Pancreas (tissue), 10 donors: ENCODE data around the gene ZNF423. TPM values are rescaled to one million over a fixed set of nuclear protein-coding genes. Genes with fewer than 3 reads are reported as not detected.
A peak's percentile ranks its signal among the peaks of the same experiment; 100 is the strongest.
"Not testable (repeated sequence)": the region's sequence is repeated elsewhere in the genome, so short reads cannot be mapped to it uniquely, and the experiment has no call there.

Experiments used
- ATAC-seq, 4 donors: fragments of 200-7000 bp; cut with Tn5 transposase; one replicate each; pipeline versions ENCODE4 v1.8.0 to v1.9.1; 2020; ENCODE audit warnings: mild to moderate bottlenecking in 4 of 4, moderate library complexity in 4 of 4
- DNase-seq, 6 donors: peaks; one replicate each; pipeline ENCODE4 v3.0.0-alpha.2; 2020
- FAIRE-seq: peaks from 2 replicates; lab custom pipeline; 2012; peaks lifted over from hg19 to GRCh38; lab: Jason Lieb, UNC
- H3K27ac ChIP-seq, 4 donors: fragments of 200-600 bp; sonication (generic); 1 replicate in 3 of 4; 2 replicates in 1 of 4; pipeline versions ENCODE4 v1.5.0 to v1.8.0; 2020
- H3K27me3 ChIP-seq, 4 donors: fragments of 200-600 bp; one replicate each; pipeline ENCODE4 v1.8.0; 2021
- H3K36me3 ChIP-seq, 3 donors: fragments of 200-600 bp; sonication (generic) in 1 of 3; one replicate each; pipeline versions ENCODE4 v1.5.0 to v1.8.0; 2020 to 2021
- H3K4me1 ChIP-seq, 3 donors: fragments of 200-600 bp; one replicate each; pipeline ENCODE4 v1.8.0; 2021
- H3K4me3 ChIP-seq, 4 donors: fragments of 200-600 bp; sonication (generic) in 2 of 4; one replicate each; pipeline versions ENCODE4 v1.5.0 to v1.8.0; 2020 to 2021
- H3K9me3 ChIP-seq, 4 donors: fragments of 200-600 bp; one replicate each; pipeline ENCODE4 v1.8.0; 2021
- CTCF ChIP-seq, 4 donors: fragments of 200-600 bp; sonication (generic) in 3 of 4; IDR thresholded peaks; one replicate each; pipeline versions ENCODE4 v1.5.0 to v1.8.0; 2021; ENCODE audit warnings: antibody characterized with exemption in 4 of 4
- WGBS, 2 donors: extraction: QIAGEN DNeasy Blood & Tissue Kit; methylation state at CpG; one replicate each; pipeline ENCODE4 v1.1.7; 2013; 5-methylcytosine and 5-hydroxymethylcytosine counted together
- intact Hi-C, 3 donors: fragments of 100-400 bp; cut with DNase I; formaldehyde crosslinking; loops; one replicate each; pipeline versions ENCODE4 v1.11.1 to v1.14.2; 2022
- polyA plus RNA-seq, 2 donors: library from polyadenylated mRNA; stranded (reverse); fragments of 200-250 nt; gene quantifications; one replicate each; pipeline ENCODE4 v1.2.3, GENCODE V29; 2013
- total RNA-seq, 6 donors: library from RNA; stranded (reverse); fragmentation: NEBNext Ultra II Directional in 4 of 6; extraction: Animal tissue kit (Norgen Biotek cat#: 25700) in 4 of 6; gene quantifications; one replicate each; pipeline versions ENCODE4 v1.2.1 to v1.2.4, GENCODE V29; 2021 to 2023
- donor health status: healthy with polysubstance abuse.
- donor health status: DM: no; HTN: no; CAD: no; lungs with moderate emphysema.
- donor health status: DM: no; HTN: no; CAD: no.
- donor health status: control.
- donor health status: control.
- donor health status: Bipolar disorder and iron deficiency.
- donor health status: DM: yes; HTN: yes; CAD: no.
- donor health status: DM: no; HTN: no; CAD: no.
- donor health status: DM: no; HTN: no; CAD: no.
- donor health status: DM: yes; HTN: yes; CAD: no.

The ZNF423 gene
- total and polyA plus RNA-seq, 8 donors = 0.61 to 5.1 (median 3.0) TPM

GRCh38 chr16:49513040-49513439 is 342.9 kb downstream of the ZNF423 start:
- ATAC-seq = no peak
- Histone ChIP-seq H3K4me1 (no peaks in the 10 kb centered on the region), H3K27ac (no peak overlapping the region), H3K27me3 (no peaks in the 10 kb centered on the region), H3K36me3 (no peaks in the 10 kb centered on the region), H3K9me3 (no peaks in the 10 kb centered on the region), H3K4me3 (no peak overlapping the region)
- DNase-seq = no peak
- FAIRE-seq = no peak
- no peak for TF ChIP-seq CTCF (IDR thresholded peaks at IDR 0.05)
- WGBS, 2 donors = 81 to 86% methylated on average over 7 of the region's 7 CpGs
- intact Hi-C loops = no loop called here

GRCh38 chr16:49510654-49511305 is 345.1 kb downstream of the ZNF423 start:
- no peak for FAIRE-seq

GRCh38 chr16:49510141-49510540 is 345.8 kb downstream of the ZNF423 start:
- Histone ChIP-seq H3K36me3 (no peaks in the 10 kb centered on the region), H3K4me3 (no peak overlapping the region), H3K27me3 (no peaks in the 10 kb centered on the region), H3K27ac (no peak overlapping the region), H3K9me3 (no peaks in the 10 kb centered on the region), H3K4me1 (no peaks in the 10 kb centered on the region)
- TF ChIP-seq CTCF (IDR thresholded peaks at IDR 0.05) = no peak
- no peak for DNase-seq
- intact Hi-C loops = no loop called here
- WGBS, 2 donors = 88 to 90% methylated on average over 8 of the region's 8 CpGs
- ATAC-seq = no peak
- no peak for FAIRE-seq

More at GRCh38 chr16:49510654-49511305, 345.1 kb downstream of the ZNF423 start:
- TF ChIP-seq CTCF (IDR thresholded peaks at IDR 0.05) = no peak
- no peak for DNase-seq
- Histone ChIP-seq H3K36me3 (no peaks in the 10 kb centered on the region), H3K27me3 (no peaks in the 10 kb centered on the region), H3K27ac (no peak overlapping the region), H3K4me3 (no peak overlapping the region), H3K4me1 (no peaks in the 10 kb centered on the region), H3K9me3 (no peaks in the 10 kb centered on the region)
- ATAC-seq = no peak
- 89% methylated on average over 25 of the region's 25 CpGs for WGBS, 2 donors
- intact Hi-C loops = no loop called here

GRCh38 chr16:49506058-49507013 is 349.6 kb downstream of the ZNF423 start:
- H3K27ac ChIP-seq, DNase-seq, H3K4me3 ChIP-seq, ATAC-seq, H3K9me3 ChIP-seq, FAIRE-seq, H3K36me3 ChIP-seq, intact Hi-C loops, H3K4me1 ChIP-seq, H3K27me3 ChIP-seq: not testable (repeated sequence)
- WGBS, 2 donors = 77 to 80% methylated on average over 8 of the region's 8 CpGs

GRCh38 chr16:49505556-49505955 is 350.4 kb downstream of the ZNF423 start:
- DNase-seq (peak in 1 of 6 donors; percentile 11), ATAC-seq (no peak), FAIRE-seq (no peak)
- no peaks in the 10 kb centered on the region for H3K9me3 ChIP-seq
- no peak for TF ChIP-seq CTCF (IDR thresholded peaks at IDR 0.05)
- no peaks in the 10 kb centered on the region for H3K36me3 ChIP-seq
- H3K27ac ChIP-seq = no peak overlapping the region
- 80 to 97% methylated on average over 6 of the region's 6 CpGs for WGBS, 2 donors
- H3K27me3 ChIP-seq = no peaks in the 10 kb centered on the region
- intact Hi-C loops = no loop called here
- no peaks in the 10 kb centered on the region for H3K4me1 ChIP-seq
- no peak overlapping the region for H3K4me3 ChIP-seq
